ENCODE results near the gene DOCK1. TPM values are rescaled to one million over a fixed set of nuclear protein-coding genes. Genes with fewer than 3 reads are reported as not detected.

Gene DOCK1
- total RNA-seq, 1 experiment from 2014 or later: not detected

GRCh38 chr10:127048630-127049029, 143.4 kb downstream of the DOCK1 start:
- no peaks in the 10 kb centered on the region for H4K20me1 ChIP-seq (ENCODE audit: insufficient read depth, low read depth, low read length)
- H3K4me2 ChIP-seq (ENCODE audit: low read depth, low read length, poor library complexity, severe bottlenecking): no peak overlapping the region
- no peaks in the 10 kb centered on the region for H3K4me1 ChIP-seq (ENCODE audit: low read length)
- no peak overlapping the region for H3K4me3 ChIP-seq (ENCODE audit: low read length)
- H3K9me3 ChIP-seq (ENCODE audit: low read length): peaks cover 5% of the 10 kb centered on the region; the same call in 1 of the 2 replicates
- no peaks in the 10 kb centered on the region for H3K79me2 ChIP-seq (ENCODE audit: low read length)
- H3K9ac ChIP-seq (ENCODE audit: low read length): no peak overlapping the region
- no peaks in the 10 kb centered on the region for H3K36me3 ChIP-seq (ENCODE audit: insufficient read depth, low read length)
- H3K27me3 ChIP-seq (ENCODE audit: low read length): no peaks in the 10 kb centered on the region
- DNase-seq: no peak
- H2AFZ ChIP-seq (ENCODE audit: low read length): no peak overlapping the region
- no peak overlapping the region for H3K27ac ChIP-seq (ENCODE audit: low read length)
- no peaks in the 10 kb centered on the region for H3K9me2 ChIP-seq (replicated peaks; ENCODE audit: insufficient read depth, low read length)

- Histone ChIP-seq H2AFZ (ENCODE audit: low read length) (no peak overlapping the region), H3K27ac (ENCODE audit: low read length) (no peak overlapping the region), H3K9me3 (ENCODE audit: low read length) (no peaks in the 10 kb centered on the region; the same call in 1 of the 2 replicates), H3K36me3 (ENCODE audit: insufficient read depth, low read length) (no peaks in the 10 kb centered on the region), H3K9ac (ENCODE audit: low read length) (no peak overlapping the region), H3K27me3 (ENCODE audit: low read length) (no peaks in the 10 kb centered on the region), H3K4me1 (ENCODE audit: low read length) (no peaks in the 10 kb centered on the region), H3K79me2 (ENCODE audit: low read length) (no peaks in the 10 kb centered on the region), H3K4me3 (ENCODE audit: low read length) (no peak overlapping the region), H4K20me1 (ENCODE audit: insufficient read depth, low read depth, low read length) (no peaks in the 10 kb centered on the region), H3K9me2 (replicated peaks; ENCODE audit: insufficient read depth, low read length) (no peaks in the 10 kb centered on the region), H3K4me2 (ENCODE audit: low read depth, low read length, poor library complexity, severe bottlenecking) (no peak overlapping the region)
- no peak for DNase-seq
Observed at GRCh38 chr10:127052001-127052400, 146.8 kb downstream of the DOCK1 start.

GRCh38 chr10:127055263-127055662, 150.0 kb downstream of the DOCK1 start:
- no peaks in the 10 kb centered on the region for H3K79me2 ChIP-seq (ENCODE audit: low read length)
- no peaks in the 10 kb centered on the region for H3K27me3 ChIP-seq (ENCODE audit: low read length)
- no peak overlapping the region for H2AFZ ChIP-seq (ENCODE audit: low read length)
- H3K4me3 ChIP-seq (ENCODE audit: low read length): no peak overlapping the region
- peaks cover 10% of the 10 kb centered on the region for H3K9me3 ChIP-seq (ENCODE audit: low read length)
- H3K9ac ChIP-seq (ENCODE audit: low read length): no peak overlapping the region
- no peaks in the 10 kb centered on the region for H3K9me2 ChIP-seq (replicated peaks; ENCODE audit: insufficient read depth, low read length)
- H4K20me1 ChIP-seq (ENCODE audit: insufficient read depth, low read depth, low read length): no peaks in the 10 kb centered on the region
- no peaks in the 10 kb centered on the region for H3K4me1 ChIP-seq (ENCODE audit: low read length)
- H3K36me3 ChIP-seq (ENCODE audit: insufficient read depth, low read length): no peaks in the 10 kb centered on the region
- H3K4me2 ChIP-seq (ENCODE audit: low read depth, low read length, poor library complexity, severe bottlenecking): no peak overlapping the region
- DNase-seq: no peak
- H3K27ac ChIP-seq (ENCODE audit: low read length): no peak overlapping the region

- Histone ChIP-seq H3K27ac (ENCODE audit: low read length) (no peak overlapping the region), H4K20me1 (ENCODE audit: insufficient read depth, low read depth, low read length) (no peaks in the 10 kb centered on the region)
Observed at GRCh38 chr10:127059314-127059713, 154.1 kb downstream of the DOCK1 start.

GRCh38 chr10:127063762-127064161, 158.5 kb downstream of the DOCK1 start:
- Histone ChIP-seq H3K4me2 (ENCODE audit: low read depth, low read length, poor library complexity, severe bottlenecking) (no peak overlapping the region), H3K4me3 (ENCODE audit: low read length) (no peak overlapping the region), H4K20me1 (ENCODE audit: insufficient read depth, low read depth, low read length) (no peaks in the 10 kb centered on the region), H3K9ac (ENCODE audit: low read length) (no peak overlapping the region), H3K9me2 (replicated peaks; ENCODE audit: insufficient read depth, low read length) (no peaks in the 10 kb centered on the region), H3K9me3 (ENCODE audit: low read length) (peaks cover 11% of the 10 kb centered on the region; the same call in 1 of the 2 replicates), H3K79me2 (ENCODE audit: low read length) (no peaks in the 10 kb centered on the region), H3K4me1 (ENCODE audit: low read length) (no peaks in the 10 kb centered on the region), H2AFZ (ENCODE audit: low read length) (no peak overlapping the region), H3K27me3 (ENCODE audit: low read length) (no peaks in the 10 kb centered on the region), H3K36me3 (ENCODE audit: insufficient read depth, low read length) (no peaks in the 10 kb centered on the region), H3K27ac (ENCODE audit: low read length) (no peak overlapping the region)
- no peak for DNase-seq

More at GRCh38 chr10:127059314-127059713, 154.1 kb downstream of the DOCK1 start:
- Histone ChIP-seq H3K79me2 (ENCODE audit: low read length) (no peaks in the 10 kb centered on the region), H3K9ac (ENCODE audit: low read length) (no peak overlapping the region), H3K27me3 (ENCODE audit: low read length) (no peaks in the 10 kb centered on the region), H3K9me3 (ENCODE audit: low read length) (peaks cover 15% of the 10 kb centered on the region), H3K4me3 (ENCODE audit: low read length) (no peak overlapping the region), H2AFZ (ENCODE audit: low read length) (no peak overlapping the region), H3K4me2 (ENCODE audit: low read depth, low read length, poor library complexity, severe bottlenecking) (no peak overlapping the region), H3K36me3 (ENCODE audit: insufficient read depth, low read length) (no peaks in the 10 kb centered on the region), H3K4me1 (ENCODE audit: low read length) (no peaks in the 10 kb centered on the region), H3K9me2 (replicated peaks; ENCODE audit: insufficient read depth, low read length) (no peaks in the 10 kb centered on the region)
- no peak for DNase-seq

GRCh38 chr10:127064474-127064873, 159.2 kb downstream of the DOCK1 start:
- no peaks in the 10 kb centered on the region for H3K36me3 ChIP-seq (ENCODE audit: insufficient read depth, low read length)
- peaks cover 7% of the 10 kb centered on the region; the same call in 1 of the 2 replicates for H3K9me3 ChIP-seq (ENCODE audit: low read length)
- no peaks in the 10 kb centered on the region for H3K4me1 ChIP-seq (ENCODE audit: low read length)
- no peak for DNase-seq
- no peak overlapping the region for H2AFZ ChIP-seq (ENCODE audit: low read length)
- H3K27ac ChIP-seq (ENCODE audit: low read length): no peak overlapping the region
- no peaks in the 10 kb centered on the region for H3K79me2 ChIP-seq (ENCODE audit: low read length)
- H3K27me3 ChIP-seq (ENCODE audit: low read length): no peaks in the 10 kb centered on the region
- no peaks in the 10 kb centered on the region for H4K20me1 ChIP-seq (ENCODE audit: insufficient read depth, low read depth, low read length)
- H3K9ac ChIP-seq (ENCODE audit: low read length): no peak overlapping the region
- H3K4me3 ChIP-seq (ENCODE audit: low read length): no peak overlapping the region
- no peaks in the 10 kb centered on the region for H3K9me2 ChIP-seq (replicated peaks; ENCODE audit: insufficient read depth, low read length)
- no peak overlapping the region for H3K4me2 ChIP-seq (ENCODE audit: low read depth, low read length, poor library complexity, severe bottlenecking)

GRCh38 chr10:127067542-127068194, 162.4 kb downstream of the DOCK1 start:
- Histone ChIP-seq H3K9me3 (ENCODE audit: low read length) (peaks cover 3% of the 10 kb centered on the region; the same call in 1 of the 2 replicates), H3K27ac (ENCODE audit: low read length) (no peak overlapping the region), H3K9ac (ENCODE audit: low read length) (no peak overlapping the region), H3K4me2 (ENCODE audit: low read depth, low read length, poor library complexity, severe bottlenecking) (no peak overlapping the region), H3K9me2 (replicated peaks; ENCODE audit: insufficient read depth, low read length) (no peaks in the 10 kb centered on the region), H3K4me3 (ENCODE audit: low read length) (no peak overlapping the region), H3K36me3 (ENCODE audit: insufficient read depth, low read length) (no peaks in the 10 kb centered on the region), H2AFZ (ENCODE audit: low read length) (no peak overlapping the region), H3K27me3 (ENCODE audit: low read length) (no peaks in the 10 kb centered on the region), H3K4me1 (ENCODE audit: low read length) (no peaks in the 10 kb centered on the region), H4K20me1 (ENCODE audit: insufficient read depth, low read depth, low read length) (no peaks in the 10 kb centered on the region), H3K79me2 (ENCODE audit: low read length) (no peaks in the 10 kb centered on the region)
- no peak for DNase-seq

GRCh38 chr10:127068485-127068884, 163.3 kb downstream of the DOCK1 start:
- no peak overlapping the region for H3K4me3 ChIP-seq (ENCODE audit: low read length)
- H3K27ac ChIP-seq (ENCODE audit: low read length): no peak overlapping the region
- no peaks in the 10 kb centered on the region for H3K4me1 ChIP-seq (ENCODE audit: low read length)
- H2AFZ ChIP-seq (ENCODE audit: low read length): no peak overlapping the region
- H3K79me2 ChIP-seq (ENCODE audit: low read length): no peaks in the 10 kb centered on the region
- no peaks in the 10 kb centered on the region for H3K36me3 ChIP-seq (ENCODE audit: insufficient read depth, low read length)
- no peaks in the 10 kb centered on the region for H4K20me1 ChIP-seq (ENCODE audit: insufficient read depth, low read depth, low read length)
- no peak overlapping the region for H3K4me2 ChIP-seq (ENCODE audit: low read depth, low read length, poor library complexity, severe bottlenecking)
- peaks cover 3% of the 10 kb centered on the region; the same call in 1 of the 2 replicates for H3K9me3 ChIP-seq (ENCODE audit: low read length)
- H3K9me2 ChIP-seq (replicated peaks; ENCODE audit: insufficient read depth, low read length): no peaks in the 10 kb centered on the region
- H3K27me3 ChIP-seq (ENCODE audit: low read length): no peaks in the 10 kb centered on the region
- no peak for DNase-seq
- no peak overlapping the region for H3K9ac ChIP-seq (ENCODE audit: low read length)

All from Karpas-422 (cell line).